A673 (cell line): Measurements from ENCODE around the gene HOXA5.

Experiments
- EZH2 ChIP-seq: fragments of 200-600 bp; sonication (generic); IDR thresholded peaks from 2 replicates; pipeline ENCODE4 v1.6.1; 2017; ENCODE audit warnings: borderline replicate concordance, low read depth, mild to moderate bottlenecking, mixed read lengths, antibody characterized with exemption, low read length; ENCODE audit not compliant: poor library complexity, severe bottlenecking
- TF ChIP-seq, protein P1 (sequence below): fragments of 300-800, 200-600 bp; sonication (generic); conservative IDR thresholded peaks from 2 replicates; pipeline ENCODE4 v1.5.1; 2017; ENCODE audit warnings: low read depth, mild to moderate bottlenecking, antibody characterized with exemption, low read length, moderate library complexity, mixed read lengths

DNA sequence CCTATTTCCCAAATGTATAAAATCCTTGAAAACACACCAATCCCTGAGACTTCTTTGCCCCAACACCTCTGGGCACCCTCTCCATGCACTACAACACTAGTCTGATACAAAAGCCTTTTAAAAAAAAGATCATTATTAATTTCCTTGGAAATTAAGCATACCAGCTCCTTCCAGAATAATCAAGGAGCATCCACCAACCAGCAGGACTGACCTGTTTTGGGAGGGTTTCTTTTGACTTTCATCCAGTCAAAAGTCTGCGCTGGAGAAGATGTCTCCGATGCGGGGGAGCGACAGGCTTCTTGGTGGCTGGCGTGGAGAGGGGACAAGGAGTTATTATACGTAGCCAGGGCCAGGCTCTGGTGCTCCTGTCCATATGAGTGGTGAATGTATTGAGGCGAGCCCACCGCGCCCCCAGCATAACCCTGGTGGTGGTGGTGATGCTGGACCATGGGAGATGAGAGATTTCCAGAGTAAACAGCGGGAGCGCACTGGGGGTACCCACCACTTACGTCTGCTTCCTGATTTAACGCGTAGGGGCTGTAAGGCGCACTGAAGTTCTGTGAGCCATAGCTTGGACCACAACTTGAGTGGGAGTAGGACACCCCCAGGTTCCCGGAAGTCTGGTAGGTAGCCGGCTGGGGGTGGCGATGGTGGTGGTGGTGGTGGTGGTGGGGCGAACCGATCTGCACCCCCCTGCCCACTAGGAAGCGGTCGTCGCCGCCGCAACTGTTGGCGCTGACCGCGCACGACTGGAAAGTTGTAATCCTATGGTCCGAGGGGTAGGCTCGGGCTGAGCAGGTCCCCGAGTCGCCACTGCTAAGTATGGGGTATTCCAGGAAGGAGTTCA is 48.2 kb downstream of the HOXA5 start:
- TF ChIP-seq, protein P1, sequence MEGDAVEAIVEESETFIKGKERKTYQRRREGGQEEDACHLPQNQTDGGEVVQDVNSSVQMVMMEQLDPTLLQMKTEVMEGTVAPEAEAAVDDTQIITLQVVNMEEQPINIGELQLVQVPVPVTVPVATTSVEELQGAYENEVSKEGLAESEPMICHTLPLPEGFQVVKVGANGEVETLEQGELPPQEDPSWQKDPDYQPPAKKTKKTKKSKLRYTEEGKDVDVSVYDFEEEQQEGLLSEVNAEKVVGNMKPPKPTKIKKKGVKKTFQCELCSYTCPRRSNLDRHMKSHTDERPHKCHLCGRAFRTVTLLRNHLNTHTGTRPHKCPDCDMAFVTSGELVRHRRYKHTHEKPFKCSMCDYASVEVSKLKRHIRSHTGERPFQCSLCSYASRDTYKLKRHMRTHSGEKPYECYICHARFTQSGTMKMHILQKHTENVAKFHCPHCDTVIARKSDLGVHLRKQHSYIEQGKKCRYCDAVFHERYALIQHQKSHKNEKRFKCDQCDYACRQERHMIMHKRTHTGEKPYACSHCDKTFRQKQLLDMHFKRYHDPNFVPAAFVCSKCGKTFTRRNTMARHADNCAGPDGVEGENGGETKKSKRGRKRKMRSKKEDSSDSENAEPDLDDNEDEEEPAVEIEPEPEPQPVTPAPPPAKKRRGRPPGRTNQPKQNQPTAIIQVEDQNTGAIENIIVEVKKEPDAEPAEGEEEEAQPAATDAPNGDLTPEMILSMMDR = no peak
- peak; percentile 80 for TF ChIP-seq EZH2
